ENCODE measurements around the gene EDARADD.

DNA sequence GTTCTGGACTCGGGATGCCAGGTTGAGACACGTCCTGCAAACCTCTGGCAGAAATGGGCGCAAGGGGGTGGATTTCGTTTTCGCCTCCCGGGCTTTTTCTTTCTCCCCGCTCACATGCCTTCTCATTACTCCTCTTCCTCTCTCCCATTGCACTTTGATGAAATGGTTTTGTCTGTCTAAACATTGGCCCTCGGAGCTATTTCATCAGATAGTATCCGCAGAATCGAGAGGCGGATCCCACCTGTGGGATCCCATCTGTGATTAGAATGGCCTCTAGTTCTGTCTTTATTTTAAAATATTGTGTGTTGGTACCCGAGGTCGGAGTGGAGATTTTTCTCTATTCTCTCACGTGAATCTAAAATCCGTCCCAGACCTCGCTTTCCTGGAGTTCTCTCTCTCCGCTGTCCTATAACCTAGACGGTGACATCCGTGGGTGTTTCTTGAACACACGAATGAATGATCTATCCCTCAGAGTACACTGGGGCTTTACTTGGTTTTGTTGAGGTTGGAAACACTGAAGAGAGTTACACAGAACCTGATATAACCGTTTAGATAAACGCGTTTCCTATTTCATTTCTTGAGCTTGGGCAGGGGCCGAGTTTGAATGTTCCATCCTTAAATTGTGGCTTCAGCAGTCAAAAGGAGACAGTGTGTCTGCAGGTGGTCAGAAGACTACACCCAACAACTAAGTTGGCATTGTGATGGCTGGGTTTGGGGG lies 2.0 kb downstream of the EDARADD start:
- TF ChIP-seq, protein P1, sequence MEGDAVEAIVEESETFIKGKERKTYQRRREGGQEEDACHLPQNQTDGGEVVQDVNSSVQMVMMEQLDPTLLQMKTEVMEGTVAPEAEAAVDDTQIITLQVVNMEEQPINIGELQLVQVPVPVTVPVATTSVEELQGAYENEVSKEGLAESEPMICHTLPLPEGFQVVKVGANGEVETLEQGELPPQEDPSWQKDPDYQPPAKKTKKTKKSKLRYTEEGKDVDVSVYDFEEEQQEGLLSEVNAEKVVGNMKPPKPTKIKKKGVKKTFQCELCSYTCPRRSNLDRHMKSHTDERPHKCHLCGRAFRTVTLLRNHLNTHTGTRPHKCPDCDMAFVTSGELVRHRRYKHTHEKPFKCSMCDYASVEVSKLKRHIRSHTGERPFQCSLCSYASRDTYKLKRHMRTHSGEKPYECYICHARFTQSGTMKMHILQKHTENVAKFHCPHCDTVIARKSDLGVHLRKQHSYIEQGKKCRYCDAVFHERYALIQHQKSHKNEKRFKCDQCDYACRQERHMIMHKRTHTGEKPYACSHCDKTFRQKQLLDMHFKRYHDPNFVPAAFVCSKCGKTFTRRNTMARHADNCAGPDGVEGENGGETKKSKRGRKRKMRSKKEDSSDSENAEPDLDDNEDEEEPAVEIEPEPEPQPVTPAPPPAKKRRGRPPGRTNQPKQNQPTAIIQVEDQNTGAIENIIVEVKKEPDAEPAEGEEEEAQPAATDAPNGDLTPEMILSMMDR (IDR thresholded peaks at IDR 0.05; ENCODE audit: borderline replicate concordance, extremely low read depth, low read length, poor library complexity, severe bottlenecking), result no peak
- no peak for TF ChIP-seq EZH2 (IDR thresholded peaks at IDR 0.05; ENCODE audit: borderline replicate concordance, low read depth, low read length, severe bottlenecking)
